Measurements from ENCODE around the gene RASGRP2.

DNA sequence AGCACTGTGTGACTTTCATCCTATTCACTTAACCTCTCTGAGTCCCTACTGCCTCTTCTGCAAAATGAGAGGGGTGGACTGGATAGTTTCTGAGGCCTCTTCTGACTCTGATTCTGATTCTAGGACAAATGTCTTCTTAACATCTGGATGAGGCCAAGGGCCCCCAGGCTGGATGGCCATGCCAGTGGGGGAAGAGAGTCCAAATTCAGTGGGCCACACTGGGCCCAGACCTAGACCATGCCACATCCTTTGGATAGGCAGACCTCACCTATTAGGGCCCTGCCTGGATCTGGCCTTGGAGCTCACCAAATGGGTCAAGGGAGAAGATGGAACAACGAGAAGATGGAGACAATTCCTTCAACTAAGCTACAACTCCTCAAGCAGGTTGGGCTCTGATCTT lies 45.5 kb downstream of the RASGRP2 start:
- TF ChIP-seq, protein P1, sequence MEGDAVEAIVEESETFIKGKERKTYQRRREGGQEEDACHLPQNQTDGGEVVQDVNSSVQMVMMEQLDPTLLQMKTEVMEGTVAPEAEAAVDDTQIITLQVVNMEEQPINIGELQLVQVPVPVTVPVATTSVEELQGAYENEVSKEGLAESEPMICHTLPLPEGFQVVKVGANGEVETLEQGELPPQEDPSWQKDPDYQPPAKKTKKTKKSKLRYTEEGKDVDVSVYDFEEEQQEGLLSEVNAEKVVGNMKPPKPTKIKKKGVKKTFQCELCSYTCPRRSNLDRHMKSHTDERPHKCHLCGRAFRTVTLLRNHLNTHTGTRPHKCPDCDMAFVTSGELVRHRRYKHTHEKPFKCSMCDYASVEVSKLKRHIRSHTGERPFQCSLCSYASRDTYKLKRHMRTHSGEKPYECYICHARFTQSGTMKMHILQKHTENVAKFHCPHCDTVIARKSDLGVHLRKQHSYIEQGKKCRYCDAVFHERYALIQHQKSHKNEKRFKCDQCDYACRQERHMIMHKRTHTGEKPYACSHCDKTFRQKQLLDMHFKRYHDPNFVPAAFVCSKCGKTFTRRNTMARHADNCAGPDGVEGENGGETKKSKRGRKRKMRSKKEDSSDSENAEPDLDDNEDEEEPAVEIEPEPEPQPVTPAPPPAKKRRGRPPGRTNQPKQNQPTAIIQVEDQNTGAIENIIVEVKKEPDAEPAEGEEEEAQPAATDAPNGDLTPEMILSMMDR (IDR thresholded peaks at IDR 0.05; ENCODE audit: low read length): no peak
- no peak for TF ChIP-seq EZH2 (IDR thresholded peaks at IDR 0.05; ENCODE audit: borderline replicate concordance, low read length)

All from OCI-LY1 (cell line).